Activated CD8-positive, alpha-beta memory T cell treated with anti-CD3 and anti-CD28 coated beads, Interleukin-2, amount 50 U/mL, for 4 hours (primary cell): Measurements from ENCODE around the gene ANKFY1.
"Not testable (repeated sequence)": the region's sequence is repeated elsewhere in the genome, so short reads cannot be mapped to it uniquely, and the experiment has no call there.

Experiments used
- DNase-seq: peaks from one replicate; pipeline ENCODE4 v3.0.0-alpha.2; 2020

ANKFY1 gene

DNA sequence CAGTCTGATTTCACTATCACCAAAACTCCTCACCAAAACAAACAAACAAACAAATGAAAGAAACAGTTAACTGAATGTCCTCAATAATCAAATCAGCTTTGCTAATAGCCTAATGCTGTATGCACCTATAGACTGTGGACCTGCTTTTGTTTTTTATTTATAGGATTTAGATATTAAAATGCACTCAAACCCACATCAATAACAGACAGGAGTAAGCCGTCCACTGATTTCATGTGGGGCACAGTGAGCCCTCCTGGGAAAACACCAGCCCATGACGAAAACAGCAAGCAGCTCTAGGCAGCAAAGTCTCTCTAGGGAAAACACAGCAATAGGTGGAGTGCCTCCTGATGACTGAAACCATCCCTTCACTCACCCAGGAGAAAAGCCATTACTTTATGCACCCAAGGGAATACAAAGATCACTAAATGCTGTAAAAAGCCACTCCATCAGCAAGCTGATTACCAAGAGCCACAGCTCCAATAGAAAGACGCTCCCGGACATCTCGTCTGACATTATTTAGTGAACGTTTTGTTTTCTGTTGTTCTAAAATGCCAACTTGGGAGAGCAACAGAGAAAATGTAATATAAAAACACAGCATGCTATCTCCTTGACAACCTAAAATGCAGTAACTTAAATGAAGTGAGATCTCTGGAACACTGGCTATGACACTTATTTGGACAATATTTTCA, 47.8 kb downstream of the ANKFY1 start:
- no peak for DNase-seq

DNA sequence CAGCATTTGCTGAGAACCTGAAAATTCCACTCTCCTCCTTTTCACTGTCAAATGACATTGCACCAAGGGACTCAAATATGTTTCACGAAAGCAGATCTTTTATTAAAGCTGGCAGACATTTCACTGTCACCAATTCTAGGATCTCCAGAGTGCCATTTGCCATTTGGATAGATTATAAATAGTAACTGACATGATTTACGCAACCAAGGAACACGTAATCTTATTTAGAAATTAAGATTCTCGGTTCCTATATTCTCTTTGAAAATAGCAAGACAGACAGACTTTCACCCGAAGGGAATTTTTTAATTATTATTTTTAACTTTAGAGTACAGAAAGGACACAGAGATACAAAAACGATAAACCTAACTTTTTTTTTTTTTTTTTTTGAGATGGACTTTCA, 49.6 kb downstream of the ANKFY1 start:
- no peak for DNase-seq

DNA sequence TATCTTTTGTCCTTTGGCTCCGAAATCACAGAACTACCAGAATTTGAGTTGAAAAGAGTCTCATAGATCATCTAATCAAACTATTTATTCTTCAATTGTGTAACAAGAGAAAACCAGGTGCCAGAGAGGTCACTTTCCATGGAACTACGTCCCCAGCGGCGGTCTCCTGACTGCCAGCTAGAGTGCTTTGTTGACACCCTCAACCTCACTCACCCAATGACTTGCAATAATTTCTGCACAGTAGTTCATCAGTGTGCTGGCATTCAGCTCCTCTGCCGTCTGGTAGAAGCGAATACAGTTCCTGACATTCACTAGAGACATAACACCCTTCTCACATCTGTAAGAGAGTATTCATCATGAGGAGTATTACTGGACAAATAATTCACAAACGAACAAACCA, 54.2 kb downstream of the ANKFY1 start:
- no peak for DNase-seq

DNA sequence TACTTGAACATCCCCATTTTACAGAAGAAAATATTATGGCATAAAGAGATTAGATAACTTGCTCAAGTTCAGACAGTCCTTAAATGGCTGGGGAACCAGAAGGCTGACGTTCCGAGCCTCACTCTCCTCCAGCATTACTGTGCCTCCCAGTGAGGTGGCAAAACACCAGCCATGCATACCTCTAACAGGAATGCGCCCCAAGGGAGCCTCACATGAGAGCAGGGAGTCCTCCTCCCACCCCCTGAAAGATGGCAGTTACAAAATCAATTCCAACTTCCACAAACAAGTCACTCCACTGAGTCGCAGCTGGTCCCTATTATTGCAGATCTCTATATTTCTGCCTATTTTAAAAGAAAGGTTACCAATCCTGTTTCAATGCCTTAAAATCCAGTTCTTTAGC, 55.5 kb downstream of the ANKFY1 start:
- no peak for DNase-seq

DNA sequence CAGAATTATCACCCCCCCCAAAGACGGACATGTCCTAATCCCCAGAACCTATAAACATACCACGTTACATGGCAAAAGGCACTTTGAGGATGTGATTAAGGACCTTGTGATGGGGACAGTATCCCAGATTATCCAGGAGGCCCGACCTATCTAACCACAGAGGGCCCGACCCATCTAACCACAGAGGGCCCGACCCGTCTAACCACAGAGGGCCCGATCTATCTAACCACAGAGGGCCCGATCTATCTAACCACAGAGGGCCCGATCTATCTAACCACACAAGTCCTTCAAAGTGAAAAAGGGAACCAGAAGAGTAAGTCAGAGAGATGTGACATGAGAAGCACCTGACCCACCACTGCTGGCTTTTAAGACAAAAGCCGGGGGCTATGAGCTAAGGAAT, 56.8 kb downstream of the ANKFY1 start:
- DNase-seq: no peak

DNA sequence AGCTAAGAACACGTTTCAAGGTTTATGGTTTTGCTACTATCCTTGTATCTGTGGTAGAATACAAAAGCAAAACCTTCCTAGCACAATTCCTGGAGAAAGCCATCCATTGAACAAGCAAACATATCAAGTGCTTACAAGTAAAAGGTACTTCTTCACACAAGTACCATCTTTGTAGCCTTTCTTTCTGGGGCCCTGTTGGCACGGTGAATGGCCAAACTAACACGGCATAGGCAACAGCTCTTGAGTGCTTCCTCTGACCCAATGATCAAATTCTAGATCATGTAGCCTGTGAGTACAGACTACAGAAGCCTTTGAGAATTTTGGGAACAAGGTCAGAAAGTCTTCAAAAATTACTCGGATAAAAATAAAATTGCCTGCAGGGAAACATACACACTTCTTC, 57.9 kb downstream of the ANKFY1 start:
- no peak for DNase-seq

DNA sequence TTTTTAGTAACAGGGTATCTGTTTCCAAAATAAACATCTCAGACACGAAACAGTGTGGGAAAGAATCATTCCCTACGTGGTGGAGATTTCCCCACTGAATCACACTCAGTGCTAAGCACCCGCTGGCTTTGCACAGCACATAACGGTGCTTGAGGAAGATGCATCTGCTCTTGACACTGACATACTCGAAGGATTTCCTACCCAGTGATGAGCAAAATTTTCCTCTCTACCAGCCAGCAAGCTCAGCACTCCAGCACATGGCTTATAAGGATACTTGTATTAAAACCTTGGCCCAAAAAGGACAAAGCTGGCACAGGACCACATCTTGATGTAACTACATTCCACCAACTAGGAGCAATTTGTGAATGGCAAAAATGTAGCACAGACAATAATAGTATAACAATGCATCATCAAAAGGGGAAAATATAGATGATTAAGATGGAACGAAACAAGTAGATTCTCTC, 59.0 kb downstream of the ANKFY1 start:
- no peak for DNase-seq

DNA sequence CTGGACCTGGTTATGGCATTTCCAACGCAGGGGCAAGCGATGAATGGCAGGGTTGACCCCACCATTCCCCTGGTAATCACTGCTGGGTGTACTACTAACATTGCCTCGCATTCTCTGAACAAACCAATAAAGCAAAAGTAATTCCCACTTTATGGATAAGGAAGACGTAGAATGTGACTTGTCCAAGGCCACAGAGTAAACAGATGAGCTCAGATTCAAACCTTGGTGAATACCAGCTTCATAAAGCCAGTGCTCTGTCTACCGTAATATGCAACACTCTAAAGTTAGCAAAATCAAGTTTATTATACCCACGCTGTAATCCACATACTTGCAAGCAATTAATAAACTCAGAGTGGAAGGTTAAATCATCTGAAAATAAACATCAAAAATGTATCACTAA, 59.6 kb downstream of the ANKFY1 start:
- no peak for DNase-seq

DNA sequence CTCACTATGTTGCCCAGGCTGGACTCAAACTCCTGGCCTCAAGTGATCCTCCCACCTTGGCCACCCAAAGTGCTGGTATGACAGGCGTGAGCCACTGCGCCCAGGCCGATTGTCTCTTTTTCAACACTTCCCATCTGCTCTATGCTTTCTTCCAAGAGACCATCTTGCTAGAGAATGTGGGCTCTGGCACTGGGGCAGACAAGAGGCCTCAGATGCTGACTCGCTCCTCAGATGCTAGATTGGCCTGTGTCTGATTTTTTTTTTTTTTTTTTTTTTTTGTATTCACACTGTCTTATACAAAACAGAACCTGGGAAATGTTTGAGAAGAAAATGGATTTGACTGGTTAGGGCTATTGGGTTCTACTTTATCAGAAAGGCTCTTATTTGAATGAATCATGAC, 62.6 kb downstream of the ANKFY1 start:
- no peak for DNase-seq

DNA sequence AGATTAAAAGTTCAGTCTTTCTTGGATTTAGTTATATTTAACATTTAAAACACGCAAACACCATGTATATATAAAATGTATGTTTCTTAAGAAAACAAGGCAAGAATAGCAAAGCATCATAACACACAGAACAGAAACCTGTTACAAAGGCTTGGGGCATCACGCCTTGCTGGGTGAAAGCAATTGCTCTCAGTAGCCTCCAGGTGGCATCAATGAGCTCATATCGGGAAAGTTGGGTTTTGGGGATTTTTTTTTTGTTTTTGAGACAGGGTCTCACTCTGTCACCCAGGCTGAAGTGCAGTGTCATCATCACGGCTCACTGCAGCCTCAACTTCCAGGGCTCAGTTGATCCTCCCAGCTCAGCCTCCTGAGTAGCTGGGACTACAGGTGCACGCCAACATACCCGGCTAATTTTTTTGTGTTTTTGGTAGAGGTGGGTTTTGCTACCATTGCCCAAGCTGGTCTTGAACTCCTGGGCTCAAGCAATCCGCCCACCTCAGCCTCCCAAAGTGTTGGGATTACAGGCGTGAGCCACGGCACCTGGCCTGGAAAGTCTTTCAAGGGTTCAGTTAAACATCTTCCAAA, 63.9 kb downstream of the ANKFY1 start:
- no peak for DNase-seq

DNA sequence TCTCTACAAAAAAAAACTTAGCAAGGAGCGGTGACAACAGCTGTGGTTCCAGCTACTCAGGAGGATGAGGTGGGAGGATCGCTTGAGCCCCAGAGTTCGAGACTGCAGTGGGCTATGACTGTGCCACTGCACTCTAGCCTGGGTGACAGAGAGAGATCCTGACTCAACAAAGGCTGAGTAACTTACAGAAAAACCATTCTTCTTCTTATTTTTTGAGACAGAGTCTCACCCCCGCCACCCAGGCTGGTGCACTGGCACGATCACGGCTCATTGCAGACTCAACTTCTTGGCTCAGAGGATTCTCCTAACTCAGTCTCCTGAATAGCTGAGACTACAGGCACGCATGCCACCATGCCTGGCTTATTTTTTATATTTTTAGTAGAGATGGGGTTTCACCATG, 64.8 kb downstream of the ANKFY1 start:
- DNase-seq: no peak

DNA sequence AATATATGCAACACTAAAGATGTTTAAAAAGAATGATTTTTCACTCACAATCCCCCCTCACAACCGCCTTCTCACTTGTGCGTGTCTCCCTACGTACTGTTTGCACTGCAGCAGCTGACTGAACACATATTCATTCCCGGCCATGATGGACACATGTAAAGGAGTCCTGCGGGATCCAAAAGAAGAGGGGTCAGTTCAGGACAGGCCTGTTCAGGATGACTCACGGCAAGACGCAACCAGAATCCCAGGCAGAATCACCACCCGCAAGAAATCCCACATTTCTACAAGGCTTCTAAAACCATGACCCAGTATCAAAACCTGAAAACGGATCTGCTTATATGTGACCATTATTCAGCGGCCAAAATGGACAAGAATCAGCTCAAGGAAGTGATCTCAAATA, 68.5 kb downstream of the ANKFY1 start:
- no peak for DNase-seq

DNA sequence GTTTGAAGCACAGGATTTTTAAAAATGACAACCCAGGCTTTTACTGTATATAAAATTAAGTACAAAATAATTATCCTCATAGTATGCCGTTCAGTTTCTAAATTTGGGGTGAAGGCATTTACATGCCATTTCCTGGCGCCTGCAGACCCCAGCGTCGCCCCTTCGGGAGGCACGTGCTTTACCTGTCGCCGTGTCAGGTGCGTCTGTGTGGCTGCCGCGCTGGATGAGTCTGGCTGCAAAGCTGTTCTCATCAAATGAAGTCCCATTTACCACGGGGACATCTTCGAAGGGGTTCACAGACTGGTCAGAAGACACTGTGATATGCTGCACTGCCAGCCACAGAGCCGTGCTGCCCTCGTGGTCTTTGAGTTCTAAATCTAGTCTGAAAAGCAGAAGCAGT, 69.0 kb downstream of the ANKFY1 start:
- DNase-seq: no peak

DNA sequence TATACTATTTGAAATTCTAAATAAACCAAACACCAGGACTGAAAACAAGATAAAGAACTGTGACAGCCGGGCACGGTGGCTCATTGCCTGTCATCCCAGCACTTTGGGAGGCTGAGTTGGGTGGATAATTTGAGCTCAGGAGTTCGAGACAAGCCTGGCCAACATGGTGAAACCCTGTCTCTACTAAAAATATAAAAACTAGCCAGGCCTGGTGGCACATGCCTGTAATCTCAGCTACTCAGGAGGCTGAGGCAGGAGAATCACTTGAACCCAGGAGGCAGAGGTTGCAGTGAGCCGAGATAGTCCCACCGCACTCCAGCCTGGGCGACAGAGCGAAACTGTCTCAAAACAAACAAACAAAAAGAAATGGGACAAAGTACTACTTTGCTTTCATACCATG, 73.0 kb downstream of the ANKFY1 start:
- not testable (repeated sequence) for DNase-seq

DNA sequence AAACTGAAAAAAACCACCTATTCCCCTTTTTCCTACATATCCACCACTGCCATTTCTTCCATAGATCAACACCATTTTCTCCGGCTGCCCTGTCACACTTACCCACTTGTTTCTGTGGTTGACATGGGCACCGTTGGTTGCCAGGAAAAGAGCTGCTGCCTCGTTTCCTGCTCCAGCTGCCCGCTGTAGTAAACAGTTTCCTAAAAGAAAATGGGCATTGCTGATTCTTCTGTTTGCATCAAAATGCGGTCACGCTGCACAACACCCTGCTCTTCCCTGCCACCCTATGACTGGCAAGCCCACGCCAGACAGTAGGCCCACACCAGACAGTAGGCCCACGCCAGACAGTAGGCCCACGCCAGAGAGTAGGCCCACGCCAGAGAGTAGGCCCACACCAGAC, 74.5 kb downstream of the ANKFY1 start:
- DNase-seq: no peak

DNA sequence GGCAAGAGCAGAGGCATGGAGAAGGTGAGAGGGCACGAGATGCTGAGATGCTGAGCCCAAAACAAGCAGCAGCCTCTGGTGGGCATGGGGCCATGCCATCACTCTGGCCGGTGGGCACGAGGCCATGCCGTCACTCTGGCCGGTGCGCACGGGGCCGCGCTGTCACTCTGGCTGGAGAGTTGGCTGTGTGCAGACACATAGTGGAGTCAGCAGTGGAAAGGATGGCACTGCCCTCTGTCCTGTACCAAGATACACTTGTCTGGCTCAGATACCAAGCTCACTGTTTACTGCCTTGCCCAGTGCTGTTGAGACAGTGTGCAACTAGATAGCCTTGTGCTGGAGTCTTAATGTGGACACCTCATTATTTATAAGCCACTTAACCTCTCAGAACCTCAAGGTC, 75.7 kb downstream of the ANKFY1 start:
- no peak for DNase-seq

DNA sequence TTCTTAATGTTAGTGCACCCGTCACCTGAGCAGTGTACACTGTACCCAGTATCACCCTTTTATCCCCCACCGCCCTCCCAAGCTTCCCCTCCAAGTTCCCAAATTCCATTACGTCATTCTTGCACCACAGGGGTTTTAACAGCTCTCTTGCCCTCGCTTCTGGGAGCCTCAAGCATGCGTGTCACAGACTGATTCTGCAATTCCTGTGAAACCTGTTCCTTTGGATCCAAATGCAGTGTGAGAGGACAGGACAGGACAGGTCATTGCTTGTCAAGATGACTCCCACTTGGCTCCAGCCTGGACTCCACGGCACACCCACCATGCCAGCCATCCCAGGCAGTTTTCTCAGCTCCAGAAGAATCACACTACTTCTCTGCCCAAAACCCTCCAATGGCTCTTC, 76.7 kb downstream of the ANKFY1 start:
- no peak for DNase-seq

DNA sequence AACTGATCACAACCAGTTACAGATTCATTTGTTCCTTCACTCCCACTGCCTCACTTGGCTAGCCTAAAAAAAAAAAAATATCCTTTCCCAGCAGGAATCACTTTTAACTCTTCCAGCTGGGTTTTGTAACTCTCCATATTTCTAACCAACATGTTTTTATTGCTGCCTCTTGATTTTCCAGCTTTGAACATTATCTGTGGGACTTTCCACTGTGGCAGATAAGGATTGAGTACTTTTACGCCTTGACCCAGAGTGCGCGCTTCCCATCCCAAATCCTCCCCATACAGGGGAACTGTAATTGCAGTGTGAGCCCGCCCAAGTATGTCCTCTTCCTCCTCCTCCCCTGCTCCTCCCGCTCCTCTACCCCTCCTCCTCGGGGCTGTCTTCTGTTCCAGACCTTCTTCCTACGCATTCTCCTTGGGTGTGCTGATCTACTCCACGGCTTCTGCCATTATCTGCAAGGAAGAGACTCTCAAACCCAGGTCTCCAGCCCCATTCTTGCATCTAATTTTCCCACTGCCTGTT, 77.4 kb downstream of the ANKFY1 start:
- DNase-seq: no peak

DNA sequence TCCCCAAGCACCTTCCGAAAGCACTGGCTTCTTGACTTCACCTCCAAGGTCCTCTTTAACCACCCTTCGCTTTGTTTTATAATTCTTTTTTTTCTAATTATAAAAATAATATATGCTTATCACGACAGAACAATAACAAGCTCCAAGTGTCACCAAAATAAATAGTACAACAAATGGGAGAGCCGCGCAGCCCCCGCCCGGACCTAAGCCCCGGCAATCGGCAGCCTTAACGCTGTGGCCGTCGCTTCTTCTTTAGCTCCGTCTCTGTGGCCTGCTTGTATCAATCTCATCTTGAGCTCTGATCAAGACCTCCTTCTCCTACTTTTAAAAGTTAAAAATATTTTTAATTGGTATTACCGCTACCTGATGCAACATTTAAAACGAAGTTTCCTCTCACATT, 78.1 kb downstream of the ANKFY1 start:
- DNase-seq: no peak

DNA sequence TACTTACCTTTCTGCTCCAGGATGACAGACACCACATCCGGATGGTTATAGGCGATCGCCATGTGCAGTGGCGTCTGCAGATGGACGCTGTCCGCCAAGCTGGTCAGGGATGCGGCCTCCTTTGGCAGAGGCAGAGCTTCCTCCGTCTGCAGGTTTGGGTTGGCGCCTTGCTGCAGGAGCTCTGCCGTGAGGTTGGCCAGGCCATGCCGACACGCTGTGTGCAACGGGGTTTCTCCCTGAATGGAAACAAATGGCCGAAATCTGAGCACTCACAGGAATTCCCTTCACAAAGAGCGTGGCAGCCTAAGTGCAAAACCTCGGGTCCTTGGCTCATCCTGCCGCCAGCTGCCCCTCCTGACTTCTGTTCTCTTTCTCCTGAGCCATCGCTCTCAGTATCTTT, 79.0 kb downstream of the ANKFY1 start:
- DNase-seq: no peak

DNA sequence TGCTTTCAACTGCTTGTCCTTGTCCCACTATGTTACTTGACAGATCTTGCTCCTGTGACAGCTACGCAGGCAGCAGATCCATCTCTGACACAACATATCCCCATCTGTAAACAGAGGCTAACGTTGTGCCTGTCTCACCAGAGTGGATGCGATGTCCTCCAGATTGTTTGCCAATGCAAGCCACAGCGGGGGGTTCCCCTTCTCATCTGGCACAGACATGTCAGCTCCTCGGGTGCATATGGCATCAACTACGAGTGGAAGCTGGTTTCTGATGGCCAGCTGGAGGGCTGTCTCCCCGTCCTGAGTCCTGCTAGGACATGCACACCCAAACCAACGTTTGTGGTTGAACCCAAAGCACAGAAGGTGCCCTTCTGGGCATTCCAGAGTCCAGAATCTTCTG, 81.7 kb downstream of the ANKFY1 start:
- DNase-seq: no peak

DNA sequence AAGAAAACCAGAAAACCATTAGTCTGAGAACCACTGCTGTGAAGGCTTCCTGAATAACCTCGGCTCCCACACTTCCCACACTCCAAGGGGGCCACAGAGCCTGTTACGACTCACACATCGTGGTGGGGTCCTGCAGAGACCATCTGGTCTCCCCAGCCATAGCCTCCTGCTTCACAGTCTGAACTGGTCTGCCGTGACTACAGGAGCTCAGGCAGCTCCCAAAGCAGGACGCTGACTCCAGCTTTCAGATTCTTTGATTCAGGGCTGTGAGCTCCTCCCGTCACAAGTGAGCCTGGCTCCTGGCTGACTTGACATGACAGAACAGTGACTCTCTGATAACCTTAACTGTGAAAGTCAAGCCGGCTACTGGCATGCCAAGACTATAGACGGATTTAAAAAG, 83.0 kb downstream of the ANKFY1 start:
- DNase-seq: no peak

DNA sequence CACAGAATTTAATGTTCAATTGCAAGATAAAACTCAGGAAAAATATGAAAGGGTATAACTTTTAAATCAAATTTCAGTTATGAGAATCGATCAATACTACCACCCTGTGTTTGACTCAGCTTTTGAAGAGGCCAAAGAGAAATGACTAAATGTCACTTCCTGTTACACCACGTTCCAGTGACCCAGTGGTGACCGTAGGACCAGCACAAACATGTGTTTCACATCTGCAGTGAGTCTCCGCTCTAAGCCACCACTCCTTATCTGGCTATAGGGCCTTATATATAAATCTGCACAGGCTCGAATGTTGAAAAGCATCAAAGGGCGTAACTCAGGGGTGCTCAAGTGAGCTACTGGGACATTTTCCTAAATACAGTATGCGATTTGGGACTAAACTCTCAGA, 84.7 kb downstream of the ANKFY1 start:
- DNase-seq: no peak

DNA sequence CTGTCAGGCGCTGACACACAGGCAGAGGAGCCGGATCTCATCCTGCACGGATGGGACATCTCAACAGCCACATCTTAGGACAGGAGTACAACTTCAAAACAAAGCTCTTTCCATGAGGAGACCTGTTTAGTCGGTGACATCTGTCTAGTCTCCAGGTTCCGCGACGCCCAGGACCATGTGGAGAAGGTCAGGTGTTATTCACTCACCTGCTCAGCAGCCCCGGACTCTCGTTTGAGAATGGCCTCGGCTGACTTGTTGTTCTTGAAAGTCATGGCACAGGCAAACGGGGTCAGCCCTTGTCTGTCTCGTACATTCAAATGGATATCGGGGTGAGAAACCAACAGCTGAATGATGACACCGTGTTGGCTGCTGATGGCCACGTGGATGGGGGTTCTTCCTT, 85.1 kb downstream of the ANKFY1 start:
- DNase-seq: no peak

DNA sequence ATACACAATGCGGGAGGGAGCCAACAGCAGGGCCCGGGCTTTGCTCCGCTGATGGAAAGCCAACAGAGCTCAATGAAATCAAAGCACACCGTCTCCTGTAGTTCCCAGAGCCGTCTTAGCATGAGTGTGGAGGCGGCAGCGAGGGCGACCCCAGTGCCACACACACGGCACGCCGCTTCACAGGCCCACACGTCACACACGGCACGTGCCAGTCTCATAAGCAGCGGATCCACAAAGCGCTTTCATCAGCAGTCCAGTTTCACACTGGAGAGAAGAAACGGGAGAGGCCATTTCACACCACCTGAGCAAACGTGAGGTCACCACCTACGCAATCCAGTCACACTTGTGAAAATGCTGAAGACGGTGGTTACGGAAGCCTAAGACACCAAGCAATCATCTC, 86.0 kb downstream of the ANKFY1 start:
- no peak for DNase-seq
